Stimulated activated CD8-positive, alpha-beta memory T cell treated with anti-CD3 and anti-CD28 coated beads, Interleukin-4, amount 100 ng/mL, for 24 hours (primary cell): ENCODE data around the gene TRIM10.

Experiments used
- DNase-seq: peaks from one replicate; pipeline ENCODE4 v3.0.0-alpha.2; 2020; ENCODE audit warnings: low read depth

Gene TRIM10, protein sequence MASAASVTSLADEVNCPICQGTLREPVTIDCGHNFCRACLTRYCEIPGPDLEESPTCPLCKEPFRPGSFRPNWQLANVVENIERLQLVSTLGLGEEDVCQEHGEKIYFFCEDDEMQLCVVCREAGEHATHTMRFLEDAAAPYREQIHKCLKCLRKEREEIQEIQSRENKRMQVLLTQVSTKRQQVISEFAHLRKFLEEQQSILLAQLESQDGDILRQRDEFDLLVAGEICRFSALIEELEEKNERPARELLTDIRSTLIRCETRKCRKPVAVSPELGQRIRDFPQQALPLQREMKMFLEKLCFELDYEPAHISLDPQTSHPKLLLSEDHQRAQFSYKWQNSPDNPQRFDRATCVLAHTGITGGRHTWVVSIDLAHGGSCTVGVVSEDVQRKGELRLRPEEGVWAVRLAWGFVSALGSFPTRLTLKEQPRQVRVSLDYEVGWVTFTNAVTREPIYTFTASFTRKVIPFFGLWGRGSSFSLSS

DNA sequence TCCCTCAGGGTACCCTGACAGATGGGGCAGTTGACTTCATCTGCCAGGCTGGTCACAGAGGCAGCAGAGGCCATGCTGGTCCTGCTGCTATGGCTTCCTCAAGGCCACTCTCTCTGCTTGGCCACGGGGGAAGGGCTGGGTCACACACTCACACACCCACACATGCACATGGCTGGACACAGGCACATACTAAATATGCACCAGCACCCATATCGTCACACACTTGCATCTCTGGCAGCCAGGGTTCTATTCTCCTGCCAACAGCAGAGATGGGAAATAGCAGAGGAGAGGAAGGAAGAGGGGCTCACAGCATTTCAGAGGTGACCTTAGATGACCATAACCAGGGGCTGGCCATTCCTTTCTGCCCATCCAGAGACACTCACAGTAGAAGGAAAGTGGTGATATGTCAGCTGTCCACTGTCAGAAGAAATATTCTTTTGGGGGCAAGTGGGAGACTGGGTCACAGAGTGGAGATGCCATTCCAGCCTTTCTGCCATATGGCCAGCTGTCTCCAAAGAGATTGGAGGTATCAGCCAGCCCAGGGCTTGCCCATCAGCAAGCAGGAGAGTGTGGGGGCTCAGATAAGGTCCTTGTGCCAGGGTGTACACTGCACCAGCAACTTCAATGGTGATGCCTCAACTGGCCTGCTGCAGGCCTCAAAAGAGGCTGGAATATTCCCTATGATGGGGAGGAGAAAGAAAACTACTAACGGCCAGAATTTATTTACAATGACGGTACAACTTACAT, at the start of gene TRIM10:
TSS of gene TRIM10 (minus strand) at position 427 of the 747 bp plus-strand sequence. CDS start at position 74, 353 bp downstream.
- no peak for DNase-seq

DNA sequence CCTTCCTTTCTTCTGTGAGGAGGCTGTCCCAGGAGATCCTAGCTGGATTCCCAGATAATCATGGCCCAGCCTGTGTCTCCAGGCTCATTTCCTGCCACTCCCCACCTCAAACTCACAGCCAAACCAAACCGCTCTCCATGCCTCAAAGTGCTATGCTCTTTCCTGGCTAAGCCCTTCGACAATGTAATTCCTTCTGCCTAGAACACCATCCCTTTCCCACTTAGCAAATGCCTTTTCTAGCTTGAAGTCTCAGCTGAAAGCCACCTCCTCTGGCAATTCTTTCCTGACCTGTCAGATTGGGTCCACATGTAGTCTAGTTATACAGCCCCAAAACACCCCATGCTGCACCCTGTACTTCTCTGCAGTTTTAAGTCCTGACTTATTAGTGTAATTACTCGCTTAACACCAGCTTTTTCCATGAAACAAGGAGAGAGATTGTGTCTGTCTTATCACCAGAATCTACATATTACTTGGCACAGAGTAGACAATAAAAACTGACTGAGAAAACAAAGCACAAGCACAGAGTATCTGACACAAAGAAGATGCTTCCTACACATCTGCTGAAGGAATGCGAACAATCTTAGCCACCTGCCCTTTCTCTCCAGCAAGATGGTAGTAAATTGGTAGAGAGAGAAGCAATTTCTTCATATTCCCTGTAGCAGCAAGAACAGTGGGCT, 46.7 kb upstream of the TRIM10 start:
- no peak for DNase-seq

DNA sequence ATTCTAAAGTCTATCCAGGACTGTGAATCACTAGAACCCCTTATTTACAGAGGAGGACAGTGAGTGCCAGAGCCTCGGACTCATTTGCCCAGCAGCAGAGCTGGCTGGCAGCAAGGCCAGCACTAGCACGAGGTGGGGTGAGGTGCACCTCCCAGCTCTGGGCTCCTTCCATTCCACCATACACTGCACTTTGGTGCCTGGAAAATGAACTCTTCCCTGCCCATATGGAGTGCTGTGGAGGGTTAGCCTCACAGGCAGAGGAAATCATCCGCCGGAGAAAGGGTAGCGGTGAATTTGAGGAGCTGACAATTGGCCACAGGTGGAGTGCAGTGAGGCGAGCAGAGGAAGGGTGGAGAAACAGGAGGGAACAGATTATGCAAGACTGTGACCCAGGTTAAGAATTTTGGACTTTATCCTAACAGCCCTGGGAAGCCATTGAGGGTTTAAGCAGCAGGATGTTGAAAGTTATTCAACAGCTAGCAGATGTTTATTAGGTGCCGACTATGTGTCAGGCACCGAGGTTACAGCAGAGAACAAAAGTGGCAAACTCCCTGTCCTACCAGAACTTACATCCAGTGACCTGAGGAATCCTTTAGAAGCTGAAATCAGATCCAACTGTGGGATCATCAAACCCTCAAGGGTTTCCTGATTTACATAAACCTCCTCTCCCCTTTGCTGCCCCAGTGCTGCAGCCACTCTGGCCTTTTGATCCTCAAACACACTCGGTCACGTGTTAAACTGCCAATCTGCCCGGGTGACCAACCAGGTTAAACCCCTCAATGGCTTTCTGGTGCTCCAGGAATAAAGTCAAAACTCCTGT, 46.0 kb upstream of the TRIM10 start:
- no peak for DNase-seq

DNA sequence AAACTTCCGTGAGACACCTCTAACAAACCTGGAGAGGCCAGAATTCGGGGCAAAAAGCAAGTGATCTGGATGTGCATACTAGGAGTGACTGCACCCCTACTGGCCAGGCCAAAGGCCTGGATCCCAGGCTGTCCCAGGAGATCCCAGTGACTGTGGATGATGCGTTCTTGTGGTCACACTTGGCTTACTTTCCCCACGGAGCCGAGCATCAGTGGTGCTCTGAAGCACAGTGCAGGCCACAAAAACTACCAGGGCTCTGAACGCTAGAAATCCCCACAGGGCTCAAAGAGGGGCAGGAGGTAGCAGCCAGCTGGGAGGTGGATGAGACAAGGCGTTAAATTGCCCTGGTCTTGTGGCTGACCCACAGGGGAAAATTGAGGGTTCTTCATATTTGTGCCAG, 45.1 kb upstream of the TRIM10 start:
- no peak for DNase-seq

DNA sequence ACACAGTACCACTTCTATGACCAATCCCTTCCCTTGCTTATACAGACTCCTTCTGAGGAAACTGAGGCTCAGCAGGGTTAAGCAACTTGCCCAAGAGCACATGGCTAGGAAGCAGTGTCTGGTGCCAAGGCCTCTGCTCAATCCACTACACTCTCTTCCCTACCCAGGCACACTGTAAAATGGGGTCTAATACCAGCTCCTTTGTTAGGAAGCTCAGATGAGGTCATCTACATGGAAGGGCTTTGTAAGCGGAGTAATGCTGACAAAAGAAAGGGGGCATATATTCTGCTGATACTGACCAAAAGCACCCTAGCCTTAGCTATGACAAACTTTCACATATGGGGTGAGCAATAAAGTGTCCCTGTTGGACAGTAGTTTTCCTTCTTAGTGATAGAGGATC, 43.1 kb upstream of the TRIM10 start:
- DNase-seq, result no peak

DNA sequence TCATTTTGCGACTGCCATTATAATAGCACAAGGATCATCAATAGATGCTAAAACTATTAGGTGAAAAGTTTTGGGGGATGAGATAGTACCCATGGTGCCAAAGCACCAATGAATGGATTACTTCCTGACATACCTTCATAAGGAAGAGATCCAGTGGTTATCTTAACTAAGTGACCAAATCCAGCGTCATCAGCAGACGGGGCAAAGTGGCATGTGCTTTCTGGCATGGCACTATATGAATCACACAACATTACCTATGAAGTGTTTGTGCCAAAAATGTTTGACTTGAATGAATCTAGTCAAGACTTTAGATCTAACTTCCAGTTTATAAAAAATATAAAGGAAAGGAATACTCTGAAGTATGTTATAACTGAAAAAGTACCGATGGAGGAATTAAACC, 41.4 kb upstream of the TRIM10 start:
- DNase-seq, result no peak

DNA sequence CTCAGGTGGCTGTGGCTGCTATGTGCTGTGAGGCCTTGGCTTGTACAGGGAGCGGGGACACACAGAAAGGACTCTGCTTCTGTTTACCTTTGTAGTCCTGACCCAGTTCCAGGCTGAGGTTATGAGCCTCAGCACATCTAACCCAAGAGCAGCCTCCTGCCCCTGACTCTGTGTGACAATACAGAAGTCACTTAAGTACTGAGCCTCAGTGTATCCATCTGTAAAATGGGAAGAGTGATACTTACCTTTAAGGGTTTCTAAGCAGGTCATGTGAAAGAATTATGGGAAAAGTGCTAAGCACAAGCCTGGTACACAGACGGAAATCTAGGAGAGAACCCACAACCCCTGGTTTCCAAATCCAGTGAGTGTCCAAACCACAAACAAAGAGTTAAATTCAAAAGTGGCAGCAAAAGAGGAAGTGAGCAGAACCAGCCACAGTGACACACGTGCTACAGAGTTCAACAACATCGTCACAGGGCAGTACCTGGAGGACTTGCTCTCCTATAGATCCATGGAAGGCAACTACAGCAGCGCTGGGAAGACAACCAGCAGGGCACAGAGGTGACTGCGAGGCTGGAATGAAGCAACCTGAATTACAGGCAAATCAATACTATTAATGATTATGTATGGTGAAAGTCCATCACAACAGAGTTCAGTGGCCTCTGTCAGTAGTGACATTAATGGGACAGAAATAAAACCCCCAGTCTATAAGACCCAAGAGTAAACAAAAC, 39.7 kb upstream of the TRIM10 start:
- DNase-seq, result no peak

DNA sequence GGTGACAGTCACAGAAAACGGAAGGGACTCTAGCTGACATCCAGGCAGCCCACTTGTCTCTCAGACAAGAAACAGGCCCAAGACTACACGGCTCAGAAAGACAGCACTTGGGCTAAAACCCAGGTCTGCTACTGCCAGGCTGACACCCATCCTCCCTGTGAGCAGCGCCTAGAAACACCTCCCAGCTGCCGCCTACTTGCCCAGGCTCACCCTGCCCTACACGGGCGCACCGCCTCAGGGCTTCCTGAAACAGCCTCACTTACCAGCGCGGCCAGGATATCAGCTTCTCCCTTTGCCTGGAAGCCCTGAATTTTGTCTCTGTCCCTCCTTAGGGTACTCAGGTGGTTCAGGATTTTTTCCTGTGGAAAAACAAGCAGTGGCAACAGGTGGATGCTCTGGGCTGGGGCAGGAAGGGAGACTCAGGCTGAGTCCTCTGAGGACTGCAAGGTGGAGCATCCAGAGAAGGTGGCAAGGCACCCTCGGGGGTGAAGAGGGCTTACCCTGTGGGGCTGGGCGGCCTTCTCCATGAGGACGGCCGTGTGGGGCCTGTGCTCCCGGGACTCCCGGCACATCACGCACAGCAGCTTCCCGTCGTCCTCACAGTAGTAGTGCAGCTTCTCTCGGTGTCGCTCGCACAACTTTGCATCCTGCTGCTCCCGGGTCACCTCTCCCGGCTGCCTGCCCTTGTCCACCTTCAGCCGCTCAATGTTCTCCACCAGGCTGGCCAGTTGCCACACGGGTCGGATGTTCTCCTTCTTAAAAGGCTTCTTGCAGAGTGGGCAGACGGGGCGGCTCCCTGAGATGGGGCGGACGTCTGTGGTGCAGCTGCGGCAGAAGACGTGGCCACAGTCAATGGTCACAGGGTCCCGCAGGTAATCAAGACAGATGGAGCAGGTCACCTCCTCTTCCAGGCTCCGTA, 37.4 kb upstream of the TRIM10 start:
- DNase-seq, result no peak

DNA sequence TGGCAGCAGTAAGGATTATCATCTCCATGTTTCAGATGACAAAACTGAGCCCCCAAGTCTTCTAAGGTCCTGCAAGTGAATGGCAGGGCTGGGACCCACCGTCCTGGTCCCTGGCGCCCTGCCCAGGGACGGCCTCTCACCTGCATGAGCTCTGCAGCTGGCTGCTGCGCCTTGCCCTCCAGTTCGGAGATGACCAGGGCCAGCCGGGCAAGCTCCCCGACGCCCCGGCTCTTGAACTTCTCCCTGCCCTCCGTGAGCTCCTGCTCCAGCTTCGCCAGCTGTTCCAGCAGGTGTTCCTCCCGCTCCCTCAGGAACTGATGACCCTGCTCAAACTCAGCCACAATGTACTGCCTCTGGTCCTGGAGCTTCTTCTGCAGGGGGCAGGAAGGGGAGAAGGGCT, 35.4 kb upstream of the TRIM10 start:
- no peak for DNase-seq

DNA sequence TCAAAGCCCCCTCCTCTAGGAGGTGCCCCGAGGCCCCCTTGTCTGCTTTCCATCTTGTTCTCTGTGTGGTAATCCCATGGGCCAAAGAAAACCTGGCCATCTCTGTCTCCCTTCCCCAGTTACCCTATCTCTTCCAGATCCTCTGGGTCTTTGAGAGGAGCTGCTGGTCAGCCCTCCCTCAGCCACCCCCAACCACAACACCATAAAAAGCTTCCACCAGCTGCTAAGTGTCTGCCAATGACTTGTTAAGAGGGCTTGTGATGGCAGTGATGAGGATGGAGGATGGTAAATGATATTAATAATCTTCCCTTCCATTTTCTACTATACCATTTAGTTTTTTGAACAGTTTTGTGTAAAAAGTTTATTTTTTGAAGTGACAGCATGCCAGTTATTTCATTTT, 34.9 kb upstream of the TRIM10 start:
- DNase-seq, result no peak

DNA sequence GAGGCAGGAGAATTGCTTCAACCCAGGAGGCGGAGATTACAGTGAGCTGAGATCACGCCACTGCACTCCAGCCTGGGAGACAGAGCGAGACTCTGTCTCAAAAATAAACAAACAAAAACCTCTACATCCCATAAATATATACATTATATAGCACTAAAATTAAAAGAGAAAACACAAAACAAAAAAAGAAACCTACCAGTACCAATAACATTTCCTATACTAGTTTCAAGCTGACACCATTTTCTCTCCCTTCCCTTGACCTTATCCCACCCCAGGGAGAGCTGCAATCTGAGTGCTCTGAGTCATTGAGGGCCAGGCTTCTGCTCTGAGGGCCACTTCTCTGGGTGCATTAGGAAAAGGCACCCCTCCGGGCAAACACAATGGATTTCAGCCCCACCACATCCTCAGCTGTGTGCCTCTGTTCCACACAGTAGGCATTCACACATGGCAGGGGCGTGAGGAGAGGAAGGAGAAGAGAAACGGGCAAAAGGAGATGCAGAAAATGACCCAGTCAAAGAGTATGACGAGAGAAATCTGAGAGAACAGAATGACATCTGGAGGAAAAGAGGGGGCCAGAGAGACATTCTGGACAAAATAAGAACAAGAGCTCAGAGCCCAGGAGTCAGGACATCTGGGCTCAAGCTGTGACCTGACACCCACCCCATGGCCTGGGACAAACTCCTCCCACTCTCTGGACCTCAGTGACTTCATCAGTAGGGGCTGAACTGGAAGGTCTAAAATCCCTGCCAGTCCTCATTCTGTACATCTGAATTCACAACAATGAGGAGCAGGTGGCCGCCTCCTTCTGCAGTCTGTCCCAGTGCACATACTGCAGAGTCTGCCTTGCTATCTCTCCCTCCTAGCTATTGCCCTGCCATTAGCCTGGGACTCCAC, 34.0 kb upstream of the TRIM10 start:
- DNase-seq, result no peak

DNA sequence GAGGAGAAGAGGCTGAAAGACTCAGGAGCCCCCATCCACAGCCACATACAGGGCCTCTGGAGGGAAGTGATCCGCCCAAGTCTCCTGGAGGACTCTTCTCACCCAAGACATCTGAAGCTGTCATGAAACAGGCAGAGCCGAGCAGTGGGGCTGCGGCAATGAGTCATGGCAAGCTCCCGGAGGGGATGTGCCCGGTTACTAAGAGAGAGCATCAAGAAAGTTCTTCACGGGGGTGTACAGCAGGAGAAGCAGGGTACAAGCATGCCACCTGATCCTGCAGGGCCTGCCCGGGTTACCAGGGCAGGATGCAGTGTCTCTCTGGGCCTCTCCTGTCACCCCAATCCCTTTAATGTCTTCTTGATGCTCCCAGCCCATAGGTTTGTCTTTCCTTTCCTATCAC, 31.1 kb upstream of the TRIM10 start:
- DNase-seq, result no peak

DNA sequence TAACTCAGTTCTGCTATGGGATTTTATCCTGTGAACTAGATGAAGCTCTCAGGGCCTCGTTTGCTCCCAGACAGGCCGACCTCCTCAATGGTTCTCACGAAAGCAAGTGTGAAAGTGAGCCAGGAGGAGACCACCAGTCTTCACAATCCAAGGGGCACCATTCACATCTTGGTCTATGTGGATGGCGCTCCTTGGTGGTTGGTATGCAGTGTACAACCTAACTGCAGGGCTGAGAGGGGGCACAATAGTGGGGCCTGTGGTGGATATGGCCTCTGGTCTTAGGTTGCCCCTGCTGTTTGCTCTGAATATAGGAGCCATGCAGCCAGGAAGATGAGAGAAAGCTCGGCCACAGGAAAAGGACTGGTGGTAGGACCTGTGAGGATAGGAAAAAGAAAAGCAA, 27.5 kb upstream of the TRIM10 start:
- no peak for DNase-seq

DNA sequence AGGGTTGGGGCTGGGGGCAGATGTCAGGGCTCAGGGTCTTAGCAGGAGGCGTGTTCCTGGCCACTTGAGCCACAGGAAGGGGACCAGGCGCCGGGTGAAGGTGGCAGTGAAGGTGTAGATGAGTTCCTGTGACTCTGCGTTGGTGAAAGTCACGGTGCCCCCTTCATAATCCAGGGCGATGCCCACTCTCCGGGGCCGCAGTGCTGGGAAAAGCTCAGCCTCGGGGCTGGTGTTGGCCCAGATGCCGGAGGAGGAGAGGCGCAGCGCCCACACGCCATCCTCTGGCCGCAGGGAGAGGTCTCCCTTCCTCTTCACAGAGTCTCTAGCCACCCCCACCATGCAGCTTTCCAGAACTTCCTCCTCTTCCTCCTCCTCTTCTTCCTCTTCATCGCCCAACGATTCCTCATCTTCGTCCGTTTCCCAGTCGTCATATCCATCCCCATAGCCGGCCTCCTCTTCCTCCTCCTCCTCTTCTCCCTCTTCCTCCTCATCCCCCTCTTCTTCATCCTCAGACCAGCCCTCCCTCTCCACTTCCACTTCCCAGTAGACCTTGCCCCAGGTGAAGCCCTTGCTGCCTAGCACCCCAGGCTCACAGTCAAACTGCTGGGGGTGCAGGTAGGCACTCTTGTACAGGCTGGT, 25.0 kb upstream of the TRIM10 start:
- no peak for DNase-seq

DNA sequence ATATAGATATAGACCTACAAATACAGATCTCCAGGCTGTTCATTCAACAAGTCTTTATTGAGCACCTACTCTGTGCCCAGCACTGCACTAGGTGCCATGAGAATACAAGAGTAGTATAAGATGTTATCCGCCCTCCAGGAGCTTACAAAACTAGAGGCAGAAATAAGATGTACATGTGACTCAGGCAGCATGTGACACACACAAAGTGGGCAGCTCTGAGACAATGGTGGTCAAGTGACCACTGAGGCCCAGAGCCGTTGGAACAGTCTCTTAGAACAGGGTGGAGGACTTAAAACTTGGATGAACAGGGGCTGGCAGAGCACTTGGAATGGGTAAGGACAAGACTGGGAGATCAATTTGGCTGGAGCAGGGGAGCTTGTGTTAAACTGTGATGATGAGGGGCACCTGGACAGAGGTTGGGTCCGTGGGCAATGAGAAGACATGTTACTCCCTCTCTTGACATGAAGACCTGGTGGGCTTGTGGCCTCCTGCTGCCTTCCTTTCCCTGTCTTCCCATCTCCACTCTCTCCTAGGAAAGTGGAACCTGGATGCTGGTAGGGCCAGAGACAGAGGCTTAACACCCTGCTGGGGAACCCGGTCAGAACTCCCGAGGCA, 23.5 kb upstream of the TRIM10 start:
- DNase-seq, result no peak

DNA sequence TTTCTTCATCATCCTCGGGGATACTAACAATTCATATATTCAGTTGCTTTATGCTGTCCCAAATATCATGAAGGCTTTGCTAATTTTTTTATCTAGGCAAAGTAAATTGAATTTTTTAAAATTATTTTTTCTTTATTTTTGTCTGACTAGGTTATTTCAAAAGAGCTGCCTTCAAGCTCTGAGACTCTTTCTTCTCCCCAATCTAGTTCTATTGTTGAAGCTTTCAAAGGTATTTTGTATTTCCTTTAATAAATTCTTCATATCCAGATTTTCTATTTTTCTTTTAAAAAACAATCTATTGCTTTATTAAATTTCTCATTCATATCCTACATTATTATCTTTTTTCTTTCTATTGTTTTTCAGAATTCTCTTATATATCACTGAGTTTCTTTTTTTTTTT, 19.1 kb upstream of the TRIM10 start:
- DNase-seq, result no peak

DNA sequence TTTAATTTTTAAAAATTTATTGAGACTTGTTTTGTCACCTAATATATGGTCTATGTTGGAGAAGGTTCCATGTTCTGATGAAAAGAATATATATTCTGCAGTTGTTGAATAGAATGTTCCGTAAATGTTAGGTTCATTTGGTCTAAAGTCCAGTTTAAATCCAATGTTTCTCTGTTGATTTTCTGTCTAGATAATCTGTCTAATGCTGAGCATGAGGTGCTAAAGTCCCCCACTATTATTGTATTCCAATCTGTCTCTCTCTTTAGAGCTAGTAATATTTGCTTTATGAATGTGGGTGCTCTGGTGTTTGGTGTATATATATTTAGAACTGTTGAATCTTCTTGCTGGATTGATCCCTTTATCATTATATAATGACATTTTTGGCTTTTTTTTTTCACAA, 17.8 kb upstream of the TRIM10 start:
- no peak for DNase-seq

DNA sequence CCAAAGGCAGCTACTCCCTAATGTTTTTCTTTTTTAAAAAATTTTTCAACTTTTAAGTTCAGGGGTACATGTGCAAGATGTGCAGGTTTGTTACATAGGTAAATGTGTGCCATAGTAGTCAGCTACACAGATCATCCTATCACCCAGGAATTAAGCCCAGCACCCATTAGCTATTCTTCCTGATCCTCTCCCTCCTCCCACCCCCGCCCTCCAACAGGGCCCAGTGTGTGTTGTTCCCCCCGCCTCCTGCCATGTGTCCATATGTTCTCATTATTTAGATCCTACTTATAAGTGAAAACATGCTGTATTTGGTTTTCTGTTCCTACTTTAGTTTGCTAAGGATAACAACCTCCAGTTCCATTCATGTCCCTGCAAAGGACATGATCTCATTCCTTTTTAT, 14.8 kb upstream of the TRIM10 start:
- DNase-seq, result no peak
